Parathyroid adenoma (tissue), 2 donors: ENCODE data around the gene APAF1.

Experiments used
- H2AFZ ChIP-seq: fragments of 300-600 bp; sonication (generic); one replicate; pipeline ENCODE4 v1.7.0; 2017; ENCODE audit warnings: antibody characterized with exemption, mild to moderate bottlenecking
- H3K27ac ChIP-seq: fragments of 300-600 bp; sonication (generic); one replicate; pipeline ENCODE4 v1.7.0; 2017
- H3K27me3 ChIP-seq: fragments of 300-600 bp; sonication (generic); one replicate; pipeline ENCODE4 v1.7.0; 2017; ENCODE audit warnings: low read length; ENCODE audit not compliant: control insufficient read depth, insufficient read depth
- H3K36me3 ChIP-seq: fragments of 300-600 bp; sonication (generic); one replicate; pipeline ENCODE4 v1.7.0; 2017; ENCODE audit warnings: low read length; ENCODE audit not compliant: control insufficient read depth, insufficient read depth
- H3K4me1 ChIP-seq: fragments of 300-600 bp; sonication (generic); one replicate; pipeline ENCODE4 v1.7.0; 2017; ENCODE audit warnings: control low read depth
- H3K4me2 ChIP-seq: fragments of 300-600 bp; sonication (generic); one replicate; pipeline ENCODE4 v1.7.0; 2017; ENCODE audit warnings: low read length
- H3K4me3 ChIP-seq: fragments of 300-600 bp; sonication (generic); one replicate; pipeline ENCODE4 v1.7.0; 2017; ENCODE audit warnings: low read depth, low read length
- H3K79me2 ChIP-seq: fragments of 300-600 bp; sonication (generic); one replicate; pipeline ENCODE4 v1.7.0; 2017; ENCODE audit warnings: control low read depth
- H3K9ac ChIP-seq: fragments of 300-600 bp; sonication (generic); one replicate; pipeline ENCODE4 v1.7.0; 2017; ENCODE audit warnings: mild to moderate bottlenecking
- H3K9me3 ChIP-seq: fragments of 300-600 bp; sonication (generic); one replicate; pipeline ENCODE4 v1.7.0; 2017; ENCODE audit warnings: low read length; ENCODE audit not compliant: control insufficient read depth
- CTCF ChIP-seq: fragments of 300-600 bp; sonication (generic); IDR thresholded peaks from one replicate; pipeline ENCODE4 v1.7.0; 2017; ENCODE audit warnings: antibody characterized with exemption, mild to moderate bottlenecking
- donor health status: primary hyperparathyroidism.

The APAF1 gene

GRCh38 chr12:98757455-98757854 lies 112.4 kb downstream of the APAF1 start:
- no peak overlapping the region for H3K27ac ChIP-seq
- no peak for TF ChIP-seq CTCF

GRCh38 chr12:98758331-98758730 lies 113.2 kb downstream of the APAF1 start:
- Histone ChIP-seq H3K27me3 (no peaks in the 10 kb centered on the region), H3K9ac (no peak overlapping the region), H3K36me3 (no peaks in the 10 kb centered on the region), H3K4me1 (no peaks in the 10 kb centered on the region), H3K4me3 (no peak overlapping the region), H3K79me2 (no peaks in the 10 kb centered on the region), H3K4me2 (no peak overlapping the region), H3K27ac (no peak overlapping the region), H3K9me3 (no peaks in the 10 kb centered on the region), H2AFZ (no peak overlapping the region)
- TF ChIP-seq CTCF = no peak

More at GRCh38 chr12:98757455-98757854, 112.4 kb downstream of the APAF1 start:
- Histone ChIP-seq H3K4me2 (no peak overlapping the region), H3K27me3 (no peaks in the 10 kb centered on the region), H3K9ac (no peak overlapping the region), H3K4me1 (no peaks in the 10 kb centered on the region), H2AFZ (no peak overlapping the region), H3K79me2 (no peaks in the 10 kb centered on the region), H3K9me3 (no peaks in the 10 kb centered on the region), H3K4me3 (no peak overlapping the region), H3K36me3 (no peaks in the 10 kb centered on the region)

GRCh38 chr12:98763656-98764055 lies 118.6 kb downstream of the APAF1 start:
- Histone ChIP-seq H3K9me3 (no peaks in the 10 kb centered on the region), H3K9ac (no peak overlapping the region), H3K36me3 (no peaks in the 10 kb centered on the region), H3K27me3 (no peaks in the 10 kb centered on the region), H3K4me1 (no peaks in the 10 kb centered on the region), H2AFZ (no peak overlapping the region), H3K4me2 (no peak overlapping the region), H3K4me3 (no peak overlapping the region), H3K27ac (no peak overlapping the region), H3K79me2 (no peaks in the 10 kb centered on the region)
- no peak for TF ChIP-seq CTCF

- no peaks in the 10 kb centered on the region for H3K9me3 ChIP-seq
- no peak overlapping the region for H3K9ac ChIP-seq
- H3K4me3 ChIP-seq = no peak overlapping the region
- H3K4me1 ChIP-seq = no peaks in the 10 kb centered on the region
- no peaks in the 10 kb centered on the region for H3K79me2 ChIP-seq
- H3K4me2 ChIP-seq = no peak overlapping the region
- H3K27ac ChIP-seq = no peak overlapping the region
- no peaks in the 10 kb centered on the region for H3K36me3 ChIP-seq
- H2AFZ ChIP-seq = no peak overlapping the region
- no peaks in the 10 kb centered on the region for H3K27me3 ChIP-seq
- TF ChIP-seq CTCF = no peak
Measured at GRCh38 chr12:98767248-98767647, 122.2 kb downstream of the APAF1 start.

GRCh38 chr12:98769068-98769467 lies 124.0 kb downstream of the APAF1 start:
- H2AFZ ChIP-seq = no peak overlapping the region
- no peak for TF ChIP-seq CTCF
- H3K79me2 ChIP-seq = no peaks in the 10 kb centered on the region
- no peaks in the 10 kb centered on the region for H3K9me3 ChIP-seq
- H3K27me3 ChIP-seq = no peaks in the 10 kb centered on the region
- no peak overlapping the region for H3K4me3 ChIP-seq
- H3K4me2 ChIP-seq = no peak overlapping the region
- no peaks in the 10 kb centered on the region for H3K36me3 ChIP-seq
- H3K4me1 ChIP-seq = no peaks in the 10 kb centered on the region
- H3K9ac ChIP-seq = no peak overlapping the region
- no peak overlapping the region for H3K27ac ChIP-seq
